Measurements from ENCODE around the gene DNAI2.

The DNAI2 gene

DNA sequence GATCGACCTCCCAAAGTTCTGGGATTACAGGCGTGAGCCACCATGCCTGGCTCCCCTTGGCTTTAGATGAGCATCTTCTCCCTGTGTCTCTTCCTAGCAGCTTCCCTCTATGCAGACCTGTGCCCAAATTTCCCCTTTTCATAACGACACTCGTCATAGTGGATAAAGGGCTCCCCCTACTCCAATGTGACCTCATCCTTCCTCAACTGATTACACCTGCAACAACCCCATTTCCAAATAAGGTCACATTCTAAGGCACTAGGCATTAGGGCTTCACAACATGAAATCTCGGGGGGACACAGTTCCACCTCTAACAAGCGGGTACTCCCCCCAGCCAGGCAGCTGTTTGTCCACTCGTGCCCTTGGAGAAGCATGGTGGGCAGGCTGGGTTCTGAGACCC is 62.3 kb downstream of the DNAI2 start:
- no peak for DNase-seq (ENCODE audit: low read depth)
- TF ChIP-seq, protein P1, sequence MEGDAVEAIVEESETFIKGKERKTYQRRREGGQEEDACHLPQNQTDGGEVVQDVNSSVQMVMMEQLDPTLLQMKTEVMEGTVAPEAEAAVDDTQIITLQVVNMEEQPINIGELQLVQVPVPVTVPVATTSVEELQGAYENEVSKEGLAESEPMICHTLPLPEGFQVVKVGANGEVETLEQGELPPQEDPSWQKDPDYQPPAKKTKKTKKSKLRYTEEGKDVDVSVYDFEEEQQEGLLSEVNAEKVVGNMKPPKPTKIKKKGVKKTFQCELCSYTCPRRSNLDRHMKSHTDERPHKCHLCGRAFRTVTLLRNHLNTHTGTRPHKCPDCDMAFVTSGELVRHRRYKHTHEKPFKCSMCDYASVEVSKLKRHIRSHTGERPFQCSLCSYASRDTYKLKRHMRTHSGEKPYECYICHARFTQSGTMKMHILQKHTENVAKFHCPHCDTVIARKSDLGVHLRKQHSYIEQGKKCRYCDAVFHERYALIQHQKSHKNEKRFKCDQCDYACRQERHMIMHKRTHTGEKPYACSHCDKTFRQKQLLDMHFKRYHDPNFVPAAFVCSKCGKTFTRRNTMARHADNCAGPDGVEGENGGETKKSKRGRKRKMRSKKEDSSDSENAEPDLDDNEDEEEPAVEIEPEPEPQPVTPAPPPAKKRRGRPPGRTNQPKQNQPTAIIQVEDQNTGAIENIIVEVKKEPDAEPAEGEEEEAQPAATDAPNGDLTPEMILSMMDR (IDR thresholded peaks at IDR 0.05; ENCODE audit: insufficient read depth, low read depth, low read length, missing control alignments), result no peak
- no peak overlapping the region for H3K4me3 ChIP-seq (ENCODE audit: low read depth, low read length)

DNA sequence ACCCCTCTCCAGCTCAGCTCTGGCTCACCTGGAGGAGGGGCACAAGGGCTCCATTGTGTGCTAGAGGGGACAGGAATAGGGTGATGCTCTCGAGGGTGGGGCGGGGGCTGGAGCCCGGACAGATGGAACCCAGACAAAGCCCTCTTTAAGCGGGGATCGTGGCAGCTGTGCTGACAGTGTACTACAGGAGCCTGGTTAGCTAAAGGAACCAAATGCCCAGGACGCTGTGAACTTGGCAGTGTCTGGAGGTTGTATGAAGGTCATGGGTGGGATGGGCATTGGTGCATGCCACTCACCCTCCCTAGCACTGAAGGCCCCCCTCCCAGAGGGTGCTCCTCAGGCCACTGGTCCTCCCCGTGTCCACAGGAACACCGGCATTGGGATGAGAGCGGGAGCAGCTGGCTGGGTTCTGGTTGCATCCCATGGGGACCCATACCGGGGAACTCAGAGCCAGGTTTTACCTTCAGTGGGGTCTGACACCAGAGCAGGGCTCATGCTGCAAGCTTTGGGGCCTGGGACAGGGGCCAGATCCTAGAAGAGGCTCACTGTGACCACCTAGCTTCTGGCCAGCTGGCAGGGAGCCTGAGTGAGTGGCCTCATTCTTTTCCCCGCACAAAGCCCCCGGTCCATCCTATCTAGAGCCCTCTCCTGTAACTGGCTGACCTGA is 63.9 kb downstream of the DNAI2 start:
- TF ChIP-seq, protein P1 (IDR thresholded peaks at IDR 0.05; ENCODE audit: insufficient read depth, low read depth, low read length, missing control alignments), result no peak
- no peak overlapping the region for H3K4me3 ChIP-seq (ENCODE audit: low read depth, low read length)
- DNase-seq (ENCODE audit: low read depth), result no peak

DNA sequence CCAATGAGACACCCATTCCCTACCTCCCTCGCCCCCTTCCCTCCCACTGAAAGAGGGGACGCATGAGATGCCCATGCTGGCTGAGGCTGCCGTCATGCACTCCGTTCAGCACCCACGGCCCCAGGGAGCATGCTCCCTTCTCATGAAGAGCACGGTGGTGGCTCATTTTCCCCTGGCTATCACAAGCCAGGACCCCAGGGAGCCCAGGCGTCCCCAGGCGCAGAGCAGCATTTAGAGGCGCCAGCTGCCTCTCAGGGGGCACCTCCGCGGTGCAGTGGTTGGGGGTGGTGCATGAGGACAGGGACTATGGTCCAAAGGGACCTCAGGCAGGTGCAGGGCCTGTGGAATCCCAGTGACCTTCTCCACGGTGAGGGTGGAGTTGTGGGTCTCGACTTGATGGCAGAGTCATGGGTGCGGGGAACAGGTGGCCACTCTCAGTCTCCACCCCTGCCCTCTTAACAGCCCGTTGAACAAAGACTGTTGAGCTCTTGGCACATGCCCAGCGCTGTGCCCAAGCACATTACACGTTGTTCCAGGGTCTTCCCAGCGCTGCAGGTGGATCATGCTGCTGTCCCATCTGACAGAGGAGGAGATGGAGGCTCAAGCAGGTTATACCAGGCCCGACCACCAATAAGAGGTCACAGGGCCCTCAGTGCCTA is 65.6 kb downstream of the DNAI2 start:
- DNase-seq (ENCODE audit: low read depth), result no peak
- H3K4me3 ChIP-seq (ENCODE audit: low read depth, low read length), result no peak overlapping the region
- TF ChIP-seq, protein P1 (IDR thresholded peaks at IDR 0.05; ENCODE audit: insufficient read depth, low read depth, low read length, missing control alignments), result no peak

DNA sequence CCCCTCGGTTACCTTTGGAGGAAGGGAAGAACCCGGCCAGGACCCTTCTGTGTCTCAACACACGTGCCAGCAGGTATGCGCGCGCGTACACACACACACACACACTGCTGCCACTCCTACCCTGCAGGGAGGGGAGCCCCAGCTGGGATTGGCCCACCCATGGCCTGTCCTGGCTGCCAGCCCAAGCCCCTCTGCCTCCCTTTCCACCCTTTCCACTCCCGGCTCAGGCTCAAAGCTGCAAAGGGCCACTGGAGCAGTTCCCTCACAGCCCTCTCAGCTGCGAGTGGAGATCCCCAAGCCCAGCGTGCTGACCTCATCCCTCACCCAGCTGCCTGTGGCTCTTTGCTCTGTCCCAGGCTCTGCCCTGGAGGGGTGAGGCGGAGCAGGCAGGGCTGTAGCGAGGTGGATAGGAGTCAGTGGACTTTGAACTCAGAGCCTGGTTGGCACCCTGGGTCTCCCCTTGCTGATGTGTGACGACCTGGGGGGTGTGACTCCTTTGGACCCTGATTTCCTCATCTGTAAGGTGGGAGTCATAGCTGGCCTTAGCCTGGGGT is 66.5 kb downstream of the DNAI2 start:
- no peak for DNase-seq (ENCODE audit: low read depth)
- no peak overlapping the region for H3K4me3 ChIP-seq (ENCODE audit: low read depth, low read length)
- TF ChIP-seq, protein P1 (IDR thresholded peaks at IDR 0.05; ENCODE audit: insufficient read depth, low read depth, low read length, missing control alignments), result no peak

DNA sequence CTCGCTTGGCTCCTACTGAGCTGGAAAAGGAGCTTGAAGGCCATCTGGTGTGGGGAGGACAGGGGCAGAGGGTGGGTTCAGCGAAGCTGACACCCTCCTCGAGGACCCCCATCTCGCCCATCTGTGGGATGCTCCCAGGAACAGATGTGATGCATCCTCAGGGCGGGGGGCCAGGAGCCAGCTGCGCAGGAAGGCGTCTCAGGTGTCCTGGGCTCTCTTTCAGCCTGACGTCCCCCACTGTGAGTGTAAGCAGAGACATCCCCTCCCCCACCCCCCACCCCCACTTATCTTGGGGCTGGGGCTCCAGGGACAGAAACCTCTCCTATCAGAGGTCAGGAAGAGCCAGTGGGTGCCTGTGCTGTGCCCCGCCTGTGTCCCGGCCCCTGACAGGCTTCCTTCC is 68.2 kb downstream of the DNAI2 start:
- no peak for DNase-seq (ENCODE audit: low read depth)
- H3K4me3 ChIP-seq (ENCODE audit: low read depth, low read length), result no peak overlapping the region
- TF ChIP-seq, protein P1 (IDR thresholded peaks at IDR 0.05; ENCODE audit: insufficient read depth, low read depth, low read length, missing control alignments), result no peak

DNA sequence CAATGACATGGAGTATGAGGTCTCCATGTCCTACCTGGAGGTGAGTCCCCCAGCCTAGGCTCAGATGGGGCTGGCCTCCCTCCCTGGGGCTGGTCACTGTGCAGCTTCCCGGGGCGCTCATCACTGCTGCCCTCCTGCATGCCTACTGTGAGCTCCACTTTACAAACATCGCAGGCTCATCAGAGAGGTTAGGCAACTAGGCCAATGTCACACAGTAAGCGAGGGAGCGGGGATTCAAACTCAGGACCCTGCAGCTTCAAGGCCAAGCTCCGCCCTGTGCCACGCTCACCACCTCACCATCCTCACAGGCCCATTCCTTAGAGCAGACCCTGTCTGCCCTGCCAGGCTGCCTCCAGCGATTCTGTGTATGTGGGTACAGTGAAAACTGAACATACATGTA is 69.1 kb downstream of the DNAI2 start:
- H3K4me3 ChIP-seq (ENCODE audit: low read depth, low read length), result no peak overlapping the region
- TF ChIP-seq, protein P1 (IDR thresholded peaks at IDR 0.05; ENCODE audit: insufficient read depth, low read depth, low read length, missing control alignments), result no peak
- no peak for DNase-seq (ENCODE audit: low read depth)

Data from GM12865 (cell line).